PC-3 (cell line): ENCODE results near the gene BAIAP2L1.

Experiments used
- EZH2 ChIP-seq: fragments of 300-600 bp; sonication (generic); IDR thresholded peaks from one replicate; pipeline ENCODE4 v1.6.1; 2017; ENCODE audit warnings: antibody characterized with exemption, mild to moderate bottlenecking, low read length; ENCODE audit not compliant: unreplicated experiment
- TF ChIP-seq, protein P1 (sequence below): fragments of 300-600 bp; sonication (generic); conservative IDR thresholded peaks from 2 replicates; pipeline ENCODE4 v1.5.1; 2017; ENCODE audit warnings: antibody characterized with exemption, low read depth, mild to moderate bottlenecking, low read length

DNA sequence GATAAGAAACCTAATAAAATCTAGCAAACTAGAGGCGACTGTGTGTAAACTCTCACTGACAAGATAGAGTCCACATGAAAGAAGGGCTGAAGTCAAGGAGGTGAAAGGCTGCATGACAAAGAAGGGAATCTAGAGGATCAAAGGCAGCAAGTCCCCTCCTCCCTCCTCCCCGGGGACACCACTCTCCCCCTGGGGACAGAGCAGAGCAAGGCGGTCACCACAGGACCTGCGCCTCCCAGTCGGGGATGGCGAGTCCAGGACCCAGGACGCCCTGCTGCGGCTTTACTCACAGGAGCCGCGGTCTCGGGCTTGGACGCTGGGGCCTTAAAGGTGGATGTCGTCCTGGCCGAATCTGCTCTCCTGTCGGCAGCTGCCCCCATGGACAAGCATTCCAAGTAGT lies 97.0 kb downstream of the BAIAP2L1 start:
- TF ChIP-seq, protein P1, sequence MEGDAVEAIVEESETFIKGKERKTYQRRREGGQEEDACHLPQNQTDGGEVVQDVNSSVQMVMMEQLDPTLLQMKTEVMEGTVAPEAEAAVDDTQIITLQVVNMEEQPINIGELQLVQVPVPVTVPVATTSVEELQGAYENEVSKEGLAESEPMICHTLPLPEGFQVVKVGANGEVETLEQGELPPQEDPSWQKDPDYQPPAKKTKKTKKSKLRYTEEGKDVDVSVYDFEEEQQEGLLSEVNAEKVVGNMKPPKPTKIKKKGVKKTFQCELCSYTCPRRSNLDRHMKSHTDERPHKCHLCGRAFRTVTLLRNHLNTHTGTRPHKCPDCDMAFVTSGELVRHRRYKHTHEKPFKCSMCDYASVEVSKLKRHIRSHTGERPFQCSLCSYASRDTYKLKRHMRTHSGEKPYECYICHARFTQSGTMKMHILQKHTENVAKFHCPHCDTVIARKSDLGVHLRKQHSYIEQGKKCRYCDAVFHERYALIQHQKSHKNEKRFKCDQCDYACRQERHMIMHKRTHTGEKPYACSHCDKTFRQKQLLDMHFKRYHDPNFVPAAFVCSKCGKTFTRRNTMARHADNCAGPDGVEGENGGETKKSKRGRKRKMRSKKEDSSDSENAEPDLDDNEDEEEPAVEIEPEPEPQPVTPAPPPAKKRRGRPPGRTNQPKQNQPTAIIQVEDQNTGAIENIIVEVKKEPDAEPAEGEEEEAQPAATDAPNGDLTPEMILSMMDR = no peak
- TF ChIP-seq EZH2 = no peak
